Endothelial cell of umbilical vein (primary cell): ENCODE data around the gene PPP1CA. TPM values are rescaled to one million over a fixed set of nuclear protein-coding genes. Genes with fewer than 3 reads are reported as not detected.

ENCODE experiments used
- BruUV-seq: library from RNA; stranded (reverse); fragments of 400-500 nt; replicated peaks from 2 replicates; lab custom pipeline; 2021; lab: Mats Ljungman, UMichigan
- CTCF ChIA-PET: fragments of 300-600, 350-600 bp; sonication (Branson Sonifier 250); formaldehyde crosslinking; loops from one replicate; lab custom pipeline; 2021; ENCODE audit warnings: antibody characterized with exemption, inconsistent platforms; lab: Charles Lee
- POLR2A ChIA-PET: fragments of 300-600, 350-600 bp; sonication (Branson Sonifier 250); formaldehyde crosslinking; loops from one replicate; lab custom pipeline; 2021; ENCODE audit warnings: antibody characterized with exemption, inconsistent platforms; lab: Charles Lee
- DNase-seq: peaks from one replicate; pipeline ENCODE4 v3.0.0-alpha.2; 2011; ENCODE audit warnings: low read depth, low spot score
- FAIRE-seq: peaks from 2 replicates; lab custom pipeline; 2011; peaks lifted over from hg19 to GRCh38; lab: Jason Lieb, UNC
- H2AFZ ChIP-seq: 2 replicates; pipeline ENCODE4 v1.6.0; 2012; ENCODE audit warnings: low read depth, low read length, control low read depth, inconsistent platforms
- H3K27ac ChIP-seq: 2 replicates; pipeline ENCODE4 v1.5.1; 2011; ENCODE audit warnings: low read depth, mild to moderate bottlenecking, control low read depth, low read length, moderate library complexity; ENCODE audit not compliant: insufficient read depth
- H3K27me3 ChIP-seq, 2 experiments: 2 replicates each; pipeline versions ENCODE4 v1.6.0 to v1.6.1; 2011; ENCODE audit warnings: low read length in 2 of 2, mixed read lengths in 1 of 2; ENCODE audit not compliant: control insufficient read depth in 2 of 2, insufficient read depth in 2 of 2
- H3K36me3 ChIP-seq, 2 experiments: 2 replicates in 1 of 2; 3 replicates in 1 of 2; pipeline ENCODE4 v1.5.1; 2011; ENCODE audit warnings: low read length in 2 of 2, mild to moderate bottlenecking in 1 of 2, moderate library complexity in 1 of 2; ENCODE audit not compliant: control insufficient read depth in 2 of 2, insufficient read depth in 2 of 2; ENCODE audit errors: extremely low read depth in 1 of 2
- H3K4me1 ChIP-seq: 3 replicates; pipeline ENCODE4 v1.5.1; 2011; ENCODE audit warnings: mild to moderate bottlenecking, low read length; ENCODE audit not compliant: control insufficient read depth, insufficient read depth; ENCODE audit errors: extremely low read depth
- H3K4me2 ChIP-seq: 2 replicates; pipeline ENCODE4 v1.6.1; 2011; ENCODE audit warnings: low read length, control low read depth, mixed read lengths; ENCODE audit not compliant: insufficient read depth
- H3K4me3 ChIP-seq, 3 experiments: fragments of 200-600 bp in 1 of 3; sonication (generic), shearing (Covaris generic) in 1 of 3; replicated peaks in 1 of 3; 2 replicates each; pipeline ENCODE4 v1.5.1; 2011 to 2016; ENCODE audit warnings: control low read depth in 3 of 3, low read length in 3 of 3, mild to moderate bottlenecking in 2 of 3, inconsistent platforms in 1 of 3, low read depth in 1 of 3, moderate library complexity in 1 of 3; ENCODE audit not compliant: insufficient read depth in 1 of 3
- H3K79me2 ChIP-seq: 2 replicates; pipeline ENCODE4 v1.6.0; 2012; ENCODE audit warnings: low read length, inconsistent platforms; ENCODE audit not compliant: control insufficient read depth, insufficient read depth
- H3K9ac ChIP-seq: replicated peaks from 2 replicates; pipeline ENCODE3; 2011; ENCODE audit warnings: low read length, control low read depth; ENCODE audit not compliant: insufficient read depth; ENCODE audit errors: extremely low read depth
- H3K9me1 ChIP-seq: replicated peaks from 3 replicates; pipeline ENCODE4 v1.6.0; 2011; ENCODE audit warnings: mild to moderate bottlenecking, low read length; ENCODE audit not compliant: control insufficient read depth, insufficient read depth; ENCODE audit errors: extremely low read depth
- H3K9me3 ChIP-seq: replicated peaks from 2 replicates; pipeline ENCODE4 v1.5.1; 2012; ENCODE audit warnings: low read length, inconsistent platforms; ENCODE audit not compliant: control insufficient read depth, insufficient read depth
- H4K20me1 ChIP-seq: replicated peaks from 2 replicates; pipeline ENCODE3; 2011; ENCODE audit warnings: mild to moderate bottlenecking, low read length; ENCODE audit not compliant: control insufficient read depth, insufficient read depth; ENCODE audit errors: extremely low read depth
- EZH2 ChIP-seq: IDR thresholded peaks from 2 replicates; pipeline ENCODE4 v1.6.1; 2012; ENCODE audit warnings: borderline replicate concordance, low read depth, mild to moderate bottlenecking, moderate library complexity, low read length, inconsistent platforms; ENCODE audit not compliant: severe bottlenecking
- FOS ChIP-seq: IDR thresholded peaks from 2 replicates; pipeline ENCODE4 v1.6.1; 2011; ENCODE audit warnings: mild to moderate bottlenecking, low read length, moderate library complexity, borderline replicate concordance; ENCODE audit not compliant: insufficient read depth
- GATA2 ChIP-seq: IDR thresholded peaks from 2 replicates; pipeline ENCODE4 v1.7.0; 2011; ENCODE audit warnings: low read depth, mild to moderate bottlenecking, moderate library complexity, mixed read lengths, low read length; ENCODE audit not compliant: insufficient read length, insufficient read depth
- JUN ChIP-seq: IDR thresholded peaks from 2 replicates; pipeline ENCODE4 v1.6.1; 2011; ENCODE audit warnings: borderline replicate concordance, low read depth; ENCODE audit not compliant: insufficient read length, insufficient read depth
- MAX ChIP-seq: IDR thresholded peaks from 2 replicates; pipeline ENCODE4 v1.6.1; 2011; ENCODE audit not compliant: insufficient read depth, insufficient read length
- MYC ChIP-seq: IDR thresholded peaks from one replicate; pipeline ENCODE4 v1.6.1; 2011; ENCODE audit warnings: mild to moderate bottlenecking, low read depth, low read length
- POLR2A ChIP-seq: IDR thresholded peaks from 2 replicates; pipeline ENCODE4 v1.6.1; 2012; ENCODE audit warnings: low read depth, mild to moderate bottlenecking, control low read depth, low read length
- POLR2AphosphoS5 ChIP-seq: IDR thresholded peaks from 2 replicates; pipeline ENCODE4 v1.6.1; 2012; ENCODE audit warnings: low read depth, mild to moderate bottlenecking, control low read depth, low read length, moderate library complexity; ENCODE audit not compliant: insufficient read depth
- dilution Hi-C: fragments of 300-500 bp; cut with MboI; formaldehyde crosslinking; loops from one replicate; pipeline ENCODE4 v1.15.0; 2019; ENCODE audit warnings: low sequenced_read_pairs; ENCODE audit not compliant: extremely low pct_ligation_motif_present
- intact Hi-C: fragments of 100-400 bp; cut with micrococcal nuclease; formaldehyde crosslinking; loops from one replicate; pipeline ENCODE4 v1.10.0; 2022
- polyA plus RNA-seq, 4 experiments: library from polyadenylated mRNA; depleted of rRNA in 3 of 4; stranded (reverse) in 3 of 4; unstranded in 1 of 4; fragments of >200 nt; gene quantifications; 2 replicates each; pipeline versions ENCODE4 v1.2.1 to v1.2.3, GENCODE V29; 2011 to 2012; ENCODE audit warnings: missing spikeins in 1 of 4
- total RNA-seq: library from RNA; stranded (reverse); gene quantifications from 2 replicates; pipeline ENCODE4 v1.2.3, GENCODE V29; 2021

The PPP1CA gene
- total and polyA plus RNA-seq, 2 donors (not counting 3 experiments of a cell fraction or from before 2014, with no cell fraction given), result 192 to 419 TPM

- Histone ChIP-seq H3K4me2 (no peak overlapping the region), H3K4me1 (peaks cover 4% of the 10 kb centered on the region), H4K20me1 (no peaks in the 10 kb centered on the region), H3K9me1 (no peaks in the 10 kb centered on the region), H3K36me3 (no peaks in the 10 kb centered on the region), H3K27ac (no peak overlapping the region), H2AFZ (no peak overlapping the region), H3K79me2 (peaks cover 5% of the 10 kb centered on the region), H3K27me3 (no peaks in the 10 kb centered on the region), H3K9ac (no peak overlapping the region), H3K9me3 (no peaks in the 10 kb centered on the region), H3K4me3 (no peak overlapping the region)
- BruUV-seq, result no TSS peak
- DNase-seq, result no peak
- no peak for FAIRE-seq
- dilution Hi-C loops, result no loop called here
- intact Hi-C loops, result no loop called here
- POLR2A ChIA-PET, result no interaction called here
- CTCF ChIA-PET, result interaction anchor here (1.4 kb wide), 1 partner anchor 23 kb away, joined by 5 read pairs; the partner anchor contains the start of gene PPP1CA
- no peak for TF ChIP-seq POLR2AphosphoS5
- no peak for TF ChIP-seq EZH2
- TF ChIP-seq GATA2, result no peak
- TF ChIP-seq MYC, result no peak
- TF ChIP-seq FOS, result no peak
- TF ChIP-seq JUN, result no peak
- no peak for TF ChIP-seq POLR2A
- no peak for TF ChIP-seq MAX
These were observed 22.4 kb upstream of the PPP1CA start for GRCh38 chr11:67423891-67424613.
